Measurements from ENCODE around the gene REEP6.

REEP6 gene

DNA sequence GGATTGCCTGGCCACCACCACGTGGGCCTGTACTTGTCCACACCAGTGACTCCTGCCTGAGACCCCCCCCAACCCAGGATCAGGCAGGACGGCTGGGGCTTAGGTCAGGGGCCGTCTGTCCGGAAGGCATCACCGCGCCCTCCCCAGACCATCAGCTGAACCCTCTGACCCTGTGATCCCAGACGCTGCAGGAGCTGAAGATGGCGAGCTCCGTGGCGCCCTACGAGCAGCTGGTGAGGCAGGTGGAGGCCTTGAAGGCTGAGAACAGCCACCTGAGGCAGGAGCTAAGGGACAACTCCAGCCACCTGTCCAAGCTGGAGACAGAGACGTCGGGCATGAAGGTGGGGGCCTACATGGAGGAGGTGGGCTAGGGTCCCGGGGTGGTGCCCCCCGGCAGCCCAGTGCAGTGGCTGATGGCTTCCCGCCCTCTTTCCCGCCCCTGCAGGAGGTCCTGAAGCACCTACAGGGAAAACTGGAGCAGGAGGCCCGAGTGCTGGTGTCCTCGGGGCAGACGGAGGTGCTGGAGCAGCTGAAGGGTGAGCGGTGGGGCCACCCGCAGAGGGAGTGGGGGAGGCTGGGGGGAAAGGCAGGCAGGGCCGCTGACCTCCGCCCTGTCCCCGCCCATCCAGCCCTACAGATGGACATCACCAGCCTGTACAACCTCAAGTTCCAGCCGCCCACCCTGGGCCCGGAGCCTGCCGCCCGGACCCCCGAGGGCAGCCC, 38.0 kb upstream of the REEP6 start:
- peaks cover 11% of the 10 kb centered on the region for H3K4me1 Mint-ChIP-seq
- no peak overlapping the region for H3K4me3 Mint-ChIP-seq
- H3K27ac Mint-ChIP-seq, result no peak overlapping the region
- H3K9me3 Mint-ChIP-seq, result no peaks in the 10 kb centered on the region
- peaks cover 77% of the 10 kb centered on the region for H3K27me3 Mint-ChIP-seq (ENCODE audit: low read depth)
- TF ChIP-seq, protein P1, sequence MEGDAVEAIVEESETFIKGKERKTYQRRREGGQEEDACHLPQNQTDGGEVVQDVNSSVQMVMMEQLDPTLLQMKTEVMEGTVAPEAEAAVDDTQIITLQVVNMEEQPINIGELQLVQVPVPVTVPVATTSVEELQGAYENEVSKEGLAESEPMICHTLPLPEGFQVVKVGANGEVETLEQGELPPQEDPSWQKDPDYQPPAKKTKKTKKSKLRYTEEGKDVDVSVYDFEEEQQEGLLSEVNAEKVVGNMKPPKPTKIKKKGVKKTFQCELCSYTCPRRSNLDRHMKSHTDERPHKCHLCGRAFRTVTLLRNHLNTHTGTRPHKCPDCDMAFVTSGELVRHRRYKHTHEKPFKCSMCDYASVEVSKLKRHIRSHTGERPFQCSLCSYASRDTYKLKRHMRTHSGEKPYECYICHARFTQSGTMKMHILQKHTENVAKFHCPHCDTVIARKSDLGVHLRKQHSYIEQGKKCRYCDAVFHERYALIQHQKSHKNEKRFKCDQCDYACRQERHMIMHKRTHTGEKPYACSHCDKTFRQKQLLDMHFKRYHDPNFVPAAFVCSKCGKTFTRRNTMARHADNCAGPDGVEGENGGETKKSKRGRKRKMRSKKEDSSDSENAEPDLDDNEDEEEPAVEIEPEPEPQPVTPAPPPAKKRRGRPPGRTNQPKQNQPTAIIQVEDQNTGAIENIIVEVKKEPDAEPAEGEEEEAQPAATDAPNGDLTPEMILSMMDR (IDR thresholded peaks at IDR 0.05; ENCODE audit: unreplicated experiment in 3 of 3), result no peak
- H3K36me3 Mint-ChIP-seq (ENCODE audit: low read depth), result no peaks in the 10 kb centered on the region

DNA sequence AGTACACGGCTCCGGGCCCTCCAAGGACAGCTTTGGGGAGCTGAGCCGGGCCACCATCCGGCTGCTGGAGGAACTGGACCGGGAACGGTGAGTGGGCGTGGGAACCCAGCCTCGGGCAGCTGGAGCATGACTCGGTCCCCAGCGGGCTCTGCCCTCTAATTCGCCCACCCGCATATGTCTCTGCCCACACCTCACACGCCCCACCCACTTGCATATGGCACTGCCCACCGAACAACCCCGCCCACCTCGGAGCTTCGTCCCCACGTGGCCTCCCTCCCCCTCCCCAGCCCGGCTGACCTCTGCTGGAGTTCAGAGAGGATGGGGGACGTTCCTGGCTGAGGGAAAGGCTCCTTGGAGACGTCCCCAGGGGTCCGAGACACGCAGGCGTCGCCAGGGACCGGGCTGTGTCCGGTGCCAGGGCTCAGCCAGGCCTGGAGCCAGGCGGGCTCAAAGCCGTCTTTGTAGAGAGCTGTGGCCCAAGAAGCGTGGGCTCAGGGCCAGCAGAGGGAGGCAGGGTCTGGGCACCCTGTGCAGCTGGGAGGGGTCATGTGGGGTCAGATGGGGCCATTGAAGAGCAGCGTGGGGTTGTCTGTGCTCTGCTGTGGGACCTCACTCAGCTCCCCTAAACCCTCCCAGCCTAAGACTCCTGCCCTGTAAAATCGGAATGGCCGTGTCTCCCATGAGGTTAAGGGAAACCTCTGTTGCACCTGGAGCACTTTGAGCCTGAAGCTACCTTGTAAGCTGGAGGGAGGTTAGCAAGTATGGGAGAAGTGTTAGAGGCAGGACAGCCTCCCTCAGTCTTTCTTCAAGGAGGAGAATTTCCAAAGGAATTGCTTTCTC, 37.2 kb upstream of the REEP6 start:
- Mint-ChIP-seq H3K27me3 (ENCODE audit: low read depth) (peaks cover 75% of the 10 kb centered on the region), H3K36me3 (ENCODE audit: low read depth) (no peaks in the 10 kb centered on the region), H3K9me3 (no peaks in the 10 kb centered on the region), H3K4me3 (no peak overlapping the region), H3K27ac (no peak overlapping the region), H3K4me1 (peaks cover 11% of the 10 kb centered on the region)
- TF ChIP-seq, protein P1 (IDR thresholded peaks at IDR 0.05; ENCODE audit: unreplicated experiment in 3 of 3), result no peak

DNA sequence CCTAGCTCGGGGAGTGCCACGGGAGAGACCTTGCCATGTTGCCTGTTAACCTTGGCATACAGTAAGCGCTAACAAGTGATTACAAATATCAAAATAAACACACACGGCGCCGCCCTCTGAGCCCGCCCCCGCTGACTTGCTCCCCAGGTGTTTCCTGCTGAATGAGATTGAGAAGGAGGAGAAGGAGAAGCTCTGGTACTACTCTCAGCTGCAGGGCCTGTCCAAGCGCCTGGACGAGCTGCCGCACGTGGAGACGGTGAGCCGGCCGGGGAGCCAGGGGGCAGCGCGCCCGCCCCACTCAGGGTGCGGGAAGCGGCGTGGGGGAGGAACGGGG, 36.0 kb upstream of the REEP6 start:
- Mint-ChIP-seq H3K4me3 (no peak overlapping the region), H3K27me3 (ENCODE audit: low read depth) (peaks cover 76% of the 10 kb centered on the region), H3K27ac (no peak overlapping the region), H3K9me3 (no peaks in the 10 kb centered on the region), H3K36me3 (ENCODE audit: low read depth) (peaks cover 6% of the 10 kb centered on the region), H3K4me1 (peaks cover 6% of the 10 kb centered on the region)
- TF ChIP-seq, protein P1 (IDR thresholded peaks at IDR 0.05; ENCODE audit: unreplicated experiment in 3 of 3), result no peak

- TF ChIP-seq, protein P1 (IDR thresholded peaks at IDR 0.05; ENCODE audit: unreplicated experiment in 3 of 3), result no peak
- Mint-ChIP-seq H3K36me3 (ENCODE audit: low read depth) (peaks cover 6% of the 10 kb centered on the region), H3K4me1 (peaks cover 5% of the 10 kb centered on the region), H3K9me3 (no peaks in the 10 kb centered on the region), H3K4me3 (no peak overlapping the region), H3K27me3 (ENCODE audit: low read depth) (peaks cover 71% of the 10 kb centered on the region), H3K27ac (no peak overlapping the region)
Observed at GRCh38 chr19:1455336-1456120, 35.5 kb upstream of the REEP6 start.

DNA sequence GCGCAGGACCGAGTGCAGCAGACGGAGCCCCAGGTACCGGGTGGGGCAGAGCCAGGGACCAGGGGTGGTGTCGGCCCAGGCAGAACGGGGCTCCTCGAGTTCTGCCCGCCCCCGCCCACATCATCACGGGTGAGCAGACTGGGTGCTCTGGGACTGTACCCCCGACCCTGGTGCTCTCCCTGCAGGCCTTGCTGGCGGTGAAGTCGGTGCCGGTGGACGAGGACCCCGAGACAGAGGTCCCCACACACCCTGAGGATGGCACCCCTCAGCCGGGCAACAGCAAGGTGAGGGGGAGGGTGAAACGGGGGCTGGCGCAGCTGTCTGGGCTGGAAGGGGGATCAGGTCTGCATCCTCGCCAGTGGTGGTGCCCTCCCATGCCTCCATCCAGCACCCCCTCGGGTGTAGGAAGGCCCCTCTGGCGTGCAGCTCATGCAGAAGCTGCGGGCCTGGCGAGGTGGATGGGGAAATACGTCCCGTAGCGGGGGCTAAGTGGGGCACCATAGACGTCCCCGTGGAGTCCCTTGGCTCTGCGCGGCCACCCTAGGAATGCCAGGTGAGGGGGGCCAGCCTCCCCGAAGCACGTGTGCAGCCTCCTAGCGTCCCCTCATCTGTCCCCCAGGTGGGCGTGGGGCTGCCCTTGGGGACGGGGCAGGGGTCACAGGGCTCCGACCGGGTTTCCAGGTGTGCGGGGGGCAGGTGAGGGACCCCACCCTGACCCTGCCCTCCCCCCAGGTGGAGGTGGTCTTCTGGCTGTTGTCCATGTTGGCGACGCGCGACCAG, 34.7 kb upstream of the REEP6 start:
- TF ChIP-seq, protein P1 (IDR thresholded peaks at IDR 0.05; ENCODE audit: unreplicated experiment in 3 of 3), result no peak
- Mint-ChIP-seq H3K27ac (no peak overlapping the region), H3K4me1 (no peaks in the 10 kb centered on the region), H3K4me3 (no peak overlapping the region), H3K36me3 (ENCODE audit: low read depth) (peaks cover 6% of the 10 kb centered on the region), H3K27me3 (ENCODE audit: low read depth) (peaks cover 63% of the 10 kb centered on the region), H3K9me3 (no peaks in the 10 kb centered on the region)

All from nephron (organoid).